Measurements from ENCODE around the gene LCN12.

DNA sequence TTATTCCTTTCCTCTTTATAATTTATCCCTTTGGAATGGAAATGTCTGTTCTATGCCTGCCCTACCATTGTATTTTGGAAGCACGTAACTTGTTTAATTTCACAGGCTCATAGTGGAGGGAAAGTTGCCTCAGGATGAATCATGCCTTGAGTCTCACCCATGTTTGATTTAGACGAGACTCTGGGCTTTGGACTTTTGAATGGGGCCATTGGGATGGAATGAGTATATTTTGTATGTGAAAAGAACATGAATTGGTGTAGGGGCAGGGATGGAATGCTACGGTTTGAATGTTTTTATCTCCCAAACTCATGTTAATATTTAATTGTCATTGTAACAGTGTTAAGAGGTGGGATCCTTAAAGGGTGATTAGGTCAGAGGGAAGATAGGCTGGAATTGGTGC is 17.8 kb upstream of the LCN12 start:
- no peak for TF ChIP-seq GATA2 (IDR thresholded peaks at IDR 0.05; ENCODE audit: low read depth, low read length)
- no peak for TF ChIP-seq GATA3 (IDR thresholded peaks at IDR 0.05; ENCODE audit: low read depth, low read length)

All from SH-SY5Y (cell line).